ENCODE data around the gene HNRNPA0.

DNA sequence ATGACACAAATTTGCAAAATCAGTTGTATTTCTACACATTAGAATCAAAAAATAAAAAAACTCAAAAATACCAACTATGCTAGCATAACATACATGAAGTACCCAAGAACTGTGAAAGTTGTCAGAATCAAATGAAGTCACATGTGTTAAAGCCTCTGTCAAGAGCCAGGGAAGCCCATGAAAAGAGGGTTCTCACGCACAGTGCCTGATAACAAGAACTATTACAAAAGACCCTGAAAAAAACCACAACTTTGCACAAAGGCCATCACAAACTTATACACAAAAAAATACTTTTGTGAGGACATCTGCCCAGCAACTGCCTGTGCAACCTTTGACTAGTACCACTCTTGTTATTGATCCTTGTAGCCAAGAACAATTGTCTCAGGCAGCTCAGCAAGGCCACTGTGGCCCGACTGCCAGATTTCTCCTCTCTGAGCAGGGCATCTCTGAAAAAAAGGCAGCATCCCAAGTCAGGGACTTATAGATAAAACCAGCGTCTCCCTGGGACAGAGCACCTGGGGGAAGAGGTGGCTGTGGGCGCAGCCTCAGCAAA, 28.9 kb upstream of the HNRNPA0 start:
- TF ChIP-seq, protein P1, sequence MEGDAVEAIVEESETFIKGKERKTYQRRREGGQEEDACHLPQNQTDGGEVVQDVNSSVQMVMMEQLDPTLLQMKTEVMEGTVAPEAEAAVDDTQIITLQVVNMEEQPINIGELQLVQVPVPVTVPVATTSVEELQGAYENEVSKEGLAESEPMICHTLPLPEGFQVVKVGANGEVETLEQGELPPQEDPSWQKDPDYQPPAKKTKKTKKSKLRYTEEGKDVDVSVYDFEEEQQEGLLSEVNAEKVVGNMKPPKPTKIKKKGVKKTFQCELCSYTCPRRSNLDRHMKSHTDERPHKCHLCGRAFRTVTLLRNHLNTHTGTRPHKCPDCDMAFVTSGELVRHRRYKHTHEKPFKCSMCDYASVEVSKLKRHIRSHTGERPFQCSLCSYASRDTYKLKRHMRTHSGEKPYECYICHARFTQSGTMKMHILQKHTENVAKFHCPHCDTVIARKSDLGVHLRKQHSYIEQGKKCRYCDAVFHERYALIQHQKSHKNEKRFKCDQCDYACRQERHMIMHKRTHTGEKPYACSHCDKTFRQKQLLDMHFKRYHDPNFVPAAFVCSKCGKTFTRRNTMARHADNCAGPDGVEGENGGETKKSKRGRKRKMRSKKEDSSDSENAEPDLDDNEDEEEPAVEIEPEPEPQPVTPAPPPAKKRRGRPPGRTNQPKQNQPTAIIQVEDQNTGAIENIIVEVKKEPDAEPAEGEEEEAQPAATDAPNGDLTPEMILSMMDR (IDR thresholded peaks at IDR 0.05), result no peak
- no peak for TF ChIP-seq EZH2 (IDR thresholded peaks at IDR 0.05; ENCODE audit: borderline replicate concordance, insufficient read depth, low read depth, low read length, poor library complexity, severe bottlenecking)

All from B cell (primary cell).